DLD1 (cell line): ENCODE results near the gene KCNQ5.
"Not testable (repeated sequence)": the region's sequence is repeated elsewhere in the genome, so short reads cannot be mapped to it uniquely, and the experiment has no call there.

Source experiments
- in situ Hi-C: cut with HindIII; loops from 2 replicates; pipeline ENCODE4 v1.10.0; 2017; ENCODE audit warnings: low sequenced_read_pairs

The KCNQ5 gene

GRCh38 chr6:72621291-72622093 lies at the start of gene KCNQ5:
TSS of gene KCNQ5 (plus strand) at chr6:72622064.
- in situ Hi-C loops = loop anchor here (25.0 kb wide), 1 partner anchor 516 kb away; no protein-coding TSS in a partner anchor

GRCh38 chr6:72579865-72580264 lies 42.0 kb upstream of the KCNQ5 start:
- in situ Hi-C loops = no loop called here

GRCh38 chr6:72580281-72580940 lies 41.5 kb upstream of the KCNQ5 start:
- in situ Hi-C loops = no loop called here

- in situ Hi-C loops = not testable (repeated sequence)
These were observed 40.9 kb upstream of the KCNQ5 start for GRCh38 chr6:72580950-72581349.

- in situ Hi-C loops = no loop called here
These were observed 33.7 kb upstream of the KCNQ5 start for GRCh38 chr6:72588155-72588554.

- in situ Hi-C loops = no loop called here
These were observed 32.8 kb upstream of the KCNQ5 start for GRCh38 chr6:72589096-72589495.

- in situ Hi-C loops = no loop called here
These were observed 26.1 kb upstream of the KCNQ5 start for GRCh38 chr6:72595812-72596211.

GRCh38 chr6:72616406-72617015 lies 5.4 kb upstream of the KCNQ5 start:
- in situ Hi-C loops = loop anchor here (25.0 kb wide), 1 partner anchor 521 kb away; no protein-coding TSS in a partner anchor

- in situ Hi-C loops = loop anchor here (25.0 kb wide), 1 partner anchor 520 kb away; no protein-coding TSS in a partner anchor
These were observed 4.1 kb upstream of the KCNQ5 start for GRCh38 chr6:72617721-72618120.

GRCh38 chr6:72619883-72620696 lies 1.8 kb upstream of the KCNQ5 start:
- in situ Hi-C loops = loop anchor here (25.0 kb wide), 1 partner anchor 517 kb away; no protein-coding TSS in a partner anchor

GRCh38 chr6:72620871-72621290 lies 983 bp upstream of the KCNQ5 start:
- in situ Hi-C loops = loop anchor here (25.0 kb wide), 1 partner anchor 516 kb away; no protein-coding TSS in a partner anchor

- in situ Hi-C loops = loop anchor here (25.0 kb wide), 1 partner anchor 515 kb away; no protein-coding TSS in a partner anchor
These were observed 453 bp downstream of the KCNQ5 start for GRCh38 chr6:72622094-72622940.

GRCh38 chr6:72623808-72624207 lies 1.9 kb downstream of the KCNQ5 start:
- in situ Hi-C loops = loop anchor here (25.0 kb wide), 1 partner anchor 513 kb away; no protein-coding TSS in a partner anchor

GRCh38 chr6:72624557-72625160 lies 2.8 kb downstream of the KCNQ5 start:
- in situ Hi-C loops = loop anchor here (25.0 kb wide), 1 partner anchor 513 kb away; no protein-coding TSS in a partner anchor

- in situ Hi-C loops = no loop called here
These were observed 4.3 kb downstream of the KCNQ5 start for GRCh38 chr6:72626126-72626525.

- in situ Hi-C loops = no loop called here
These were observed 5.7 kb downstream of the KCNQ5 start for GRCh38 chr6:72627539-72627938.

GRCh38 chr6:72631480-72631879 lies 9.6 kb downstream of the KCNQ5 start:
- in situ Hi-C loops = no loop called here

- in situ Hi-C loops = no loop called here
These were observed 13.8 kb downstream of the KCNQ5 start for GRCh38 chr6:72635636-72636035.

- in situ Hi-C loops = no loop called here
These were observed 14.4 kb downstream of the KCNQ5 start for GRCh38 chr6:72636215-72636614.
